HG02852 (cell line): Measurements from ENCODE around the gene TALDO1.
"Not testable (repeated sequence)": the region's sequence is repeated elsewhere in the genome, so short reads cannot be mapped to it uniquely, and the experiment has no call there.

Experiments
- ATAC-seq: cut with Tn5 transposase; IDR thresholded peaks from one replicate; pipeline ENCODE4 v1.9.1; 2021; ENCODE audit warnings: mild to moderate bottlenecking, moderate library complexity; ENCODE audit not compliant: unreplicated experiment

TALDO1 gene

DNA sequence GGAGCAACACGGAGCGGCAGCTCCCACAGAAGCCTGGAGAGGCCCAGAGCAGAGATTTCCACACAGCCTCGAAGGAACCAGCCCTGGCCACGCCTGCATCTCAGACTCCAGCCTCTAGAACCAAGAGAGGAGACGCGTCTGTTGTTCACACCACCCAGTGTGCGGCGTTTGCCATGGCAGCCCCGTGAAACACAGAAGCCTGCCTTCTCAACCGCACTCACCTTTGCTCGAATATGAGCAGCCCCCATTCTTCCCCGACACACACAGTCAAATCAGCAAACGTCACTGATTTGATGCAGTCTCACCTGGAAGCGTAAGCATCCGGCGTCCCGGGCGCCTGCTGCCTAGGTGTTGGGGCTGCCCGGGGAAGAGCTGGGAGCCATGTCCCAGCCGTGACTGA lies 14.2 kb upstream of the TALDO1 start:
- ATAC-seq = no peak

DNA sequence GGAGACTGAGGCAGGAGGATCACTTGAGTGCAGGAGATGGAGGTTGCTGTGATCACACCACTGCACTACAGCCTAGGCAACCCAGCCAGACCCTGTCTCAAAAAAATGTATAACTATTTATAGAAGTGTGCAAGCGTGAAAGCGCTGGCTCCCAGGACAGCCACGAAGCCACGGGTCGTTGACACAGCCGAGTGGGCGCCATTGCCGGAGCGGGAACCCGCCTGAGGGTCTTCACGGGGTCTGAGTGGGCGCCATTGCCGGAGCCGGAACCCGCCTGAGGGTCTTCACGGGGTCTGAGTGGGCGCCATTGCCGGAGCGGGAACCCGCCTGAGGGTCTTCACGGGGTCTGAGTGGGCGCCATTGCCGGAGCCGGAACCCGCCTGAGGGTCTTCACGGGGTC lies 12.7 kb upstream of the TALDO1 start:
- ATAC-seq = not testable (repeated sequence)

DNA sequence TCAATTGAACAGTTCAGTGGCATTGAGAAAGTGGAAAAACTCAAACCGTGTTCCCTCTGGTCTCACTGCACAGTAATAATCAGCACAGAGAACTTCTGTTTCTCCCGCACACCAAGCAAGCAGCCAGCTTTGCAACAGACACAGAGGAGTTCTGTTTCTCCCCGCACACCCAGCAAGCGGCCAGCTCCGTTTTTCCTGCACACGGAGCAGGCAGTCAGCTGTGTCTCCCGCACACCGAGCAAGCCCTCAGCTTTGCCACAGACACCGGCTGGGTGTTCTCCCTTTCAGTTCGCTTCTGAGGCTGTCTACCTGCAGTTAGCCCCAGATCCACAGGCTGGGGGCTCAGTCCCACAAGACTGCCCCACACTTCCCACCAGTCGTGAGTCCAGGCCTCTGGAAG lies 9.9 kb upstream of the TALDO1 start:
- ATAC-seq = no peak

DNA sequence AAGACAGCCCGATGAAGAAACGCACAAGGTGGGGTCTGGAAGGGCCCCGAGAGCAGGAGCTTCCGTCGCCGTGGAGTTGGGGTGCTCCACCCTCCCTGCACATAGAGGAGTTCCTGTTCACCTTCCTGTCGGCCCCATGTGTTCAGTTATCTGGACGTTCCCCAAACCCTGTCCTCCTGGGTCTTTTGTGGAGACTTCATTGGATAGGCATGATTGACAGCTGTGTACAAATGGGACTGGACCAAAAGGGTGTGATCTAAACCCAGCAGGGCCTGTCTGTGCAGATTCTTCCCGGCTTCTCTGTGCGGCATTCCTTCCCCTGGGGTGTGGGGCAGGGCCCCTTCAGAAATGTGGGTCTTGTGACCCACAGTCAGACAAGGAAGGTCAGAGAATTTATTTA lies 9.4 kb upstream of the TALDO1 start:
- ATAC-seq = not testable (repeated sequence)

DNA sequence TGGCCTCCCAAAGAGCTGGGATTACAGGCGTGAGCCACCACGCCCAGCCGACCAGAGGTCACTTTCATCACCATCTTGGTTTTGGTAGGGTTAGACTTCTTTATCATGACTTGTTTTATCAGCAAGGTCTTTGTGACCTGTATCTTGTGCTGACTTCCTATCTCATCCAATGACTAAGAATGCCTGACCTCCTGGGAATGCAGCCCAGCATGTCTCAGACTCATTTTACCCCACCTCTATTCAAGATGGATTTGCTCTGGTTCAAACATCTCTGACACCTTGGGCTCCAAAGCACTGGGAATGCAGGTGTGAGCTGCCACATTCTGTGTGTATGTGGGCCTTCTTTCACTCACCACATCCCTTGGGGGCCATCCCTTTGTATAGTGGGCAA lies 5.1 kb upstream of the TALDO1 start:
- ATAC-seq = no peak

DNA sequence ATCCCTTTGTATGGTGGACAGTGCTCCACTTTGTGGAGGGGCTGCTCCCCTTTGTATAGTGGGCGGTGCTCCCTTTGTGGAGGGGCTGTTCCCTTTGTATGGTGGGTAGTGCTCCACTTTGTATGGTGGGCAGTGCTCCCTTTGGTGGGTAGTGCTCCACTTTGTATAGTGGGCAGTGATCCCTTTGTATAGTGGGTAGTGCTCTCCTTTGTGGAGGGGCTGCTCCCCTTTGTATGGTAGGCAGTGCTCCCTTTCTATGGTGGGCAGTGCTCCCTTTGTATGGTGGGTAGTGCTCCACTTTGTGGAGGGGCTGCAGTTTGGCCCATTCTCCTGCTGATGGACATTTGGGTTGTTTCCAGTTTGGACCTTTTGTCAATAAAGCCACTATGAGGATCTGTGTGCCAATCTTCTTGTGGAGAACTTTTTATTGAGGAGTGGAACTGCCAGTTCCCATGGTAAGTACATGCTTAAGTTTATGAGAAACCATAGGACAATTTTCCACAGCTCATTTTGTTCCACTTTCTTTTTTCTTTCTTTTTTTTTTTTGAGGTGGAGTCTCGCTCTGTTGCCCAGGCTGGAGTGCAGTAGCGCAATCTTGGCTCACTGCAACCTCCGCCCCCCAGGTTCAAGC lies 4.6 kb upstream of the TALDO1 start:
- ATAC-seq = no peak

DNA sequence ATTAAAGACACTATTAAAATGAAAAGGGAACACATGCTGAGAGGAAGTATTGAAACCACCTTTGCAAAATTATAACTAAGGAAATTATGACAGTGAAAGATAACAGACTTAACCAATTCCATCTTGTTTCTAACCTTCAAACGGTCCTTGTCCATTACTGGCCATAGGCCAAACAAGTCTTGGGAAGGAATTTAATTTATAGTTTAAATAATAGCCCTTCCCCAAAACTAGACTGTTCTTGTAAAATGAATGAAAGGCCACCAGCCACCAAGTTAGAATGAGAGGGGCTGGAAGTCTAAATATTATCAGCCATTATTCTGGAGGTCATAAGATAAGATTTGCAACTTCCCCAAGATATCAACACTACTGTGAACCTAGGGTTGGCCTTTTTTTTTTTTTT lies 1.8 kb upstream of the TALDO1 start:
- no peak for ATAC-seq

DNA sequence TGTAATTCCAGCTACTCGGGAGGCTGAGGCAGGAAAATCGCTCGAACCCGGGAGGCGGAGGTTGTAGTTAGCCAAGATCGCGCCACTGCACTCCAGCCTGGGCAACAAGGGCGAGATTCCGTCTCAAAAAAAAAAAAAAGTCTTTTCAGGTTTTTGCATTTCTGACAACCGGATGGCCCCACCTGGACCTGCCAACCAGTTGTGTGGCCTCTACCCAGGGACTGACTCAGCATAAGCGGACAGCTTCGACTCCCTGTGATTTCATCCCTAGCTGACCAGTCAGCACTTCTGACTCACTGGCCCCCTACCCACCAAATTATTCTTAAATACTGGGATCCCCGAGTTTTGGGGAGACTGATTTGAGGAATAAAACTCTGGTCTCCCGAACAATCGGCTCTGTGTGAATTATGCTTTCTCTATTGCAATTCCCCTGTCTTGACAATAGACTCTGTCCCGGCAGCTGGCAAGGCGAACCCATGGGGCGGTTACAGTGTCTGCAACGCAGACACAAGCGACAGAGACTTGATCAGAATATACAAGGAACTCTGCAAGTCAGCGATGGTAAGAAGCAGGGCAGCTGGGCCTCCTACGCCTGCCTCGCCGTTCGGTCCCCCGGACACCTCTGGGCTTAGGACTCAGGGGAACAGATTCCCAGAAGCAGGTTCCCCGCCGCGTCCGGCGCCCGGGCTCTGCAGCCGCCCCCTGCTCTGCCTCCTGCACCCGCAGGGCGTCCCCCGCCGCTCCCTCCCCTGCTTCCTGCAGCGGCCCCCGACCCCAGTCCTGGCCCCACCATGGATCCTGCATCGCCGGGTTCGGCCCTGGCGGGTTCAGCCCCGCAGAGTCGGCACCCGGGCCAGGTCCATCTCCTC lies 741 bp upstream of the TALDO1 start:
- ATAC-seq = peak; percentile 28

GRCh38 chr11:748007-748359 lies 719 bp downstream of the TALDO1 start:
- peak; percentile 4 for ATAC-seq

GRCh38 chr11:749731-750130 lies 2.5 kb downstream of the TALDO1 start:
- ATAC-seq = no peak

- ATAC-seq = no peak
Measured at GRCh38 chr11:760236-760635, 13.0 kb downstream of the TALDO1 start.

- ATAC-seq = no peak
Measured at GRCh38 chr11:761526-762108, 14.4 kb downstream of the TALDO1 start.

DNA sequence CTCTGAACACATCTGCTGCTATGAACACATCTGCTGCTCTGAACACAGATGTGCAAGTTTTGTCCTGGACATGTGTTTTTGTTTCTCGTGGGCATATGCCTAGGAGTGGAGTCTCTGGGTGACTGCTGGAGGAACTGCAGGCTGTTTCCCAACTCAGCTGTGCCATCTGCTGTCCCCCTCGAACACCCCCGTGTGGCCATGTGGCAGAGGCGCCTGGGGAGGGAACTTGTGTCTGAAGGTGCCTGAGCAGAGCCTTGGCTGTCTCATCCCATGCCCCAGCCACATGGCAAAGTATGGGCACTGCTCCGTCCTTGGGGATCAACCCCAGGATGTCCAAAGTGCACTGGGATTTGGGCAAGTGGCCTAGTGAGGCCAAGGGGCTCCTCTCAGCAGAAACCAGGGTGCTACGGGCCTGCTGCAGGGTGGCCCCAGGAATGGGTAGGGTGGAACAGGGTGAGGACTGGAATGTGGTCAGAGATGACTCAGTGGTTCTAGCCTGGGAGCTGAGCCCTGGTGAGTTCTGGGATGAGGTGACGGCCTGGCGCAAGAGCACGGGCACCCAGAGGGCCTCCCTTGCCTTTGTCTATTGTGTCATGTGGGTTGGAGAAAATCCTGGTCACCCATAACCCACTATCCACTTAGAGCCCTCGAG lies 15.3 kb downstream of the TALDO1 start:
- no peak for ATAC-seq

GRCh38 chr11:763073-763463 lies 15.8 kb downstream of the TALDO1 start:
- no peak for ATAC-seq

- ATAC-seq = no peak
Measured at GRCh38 chr11:763549-764321, 16.5 kb downstream of the TALDO1 start.

DNA sequence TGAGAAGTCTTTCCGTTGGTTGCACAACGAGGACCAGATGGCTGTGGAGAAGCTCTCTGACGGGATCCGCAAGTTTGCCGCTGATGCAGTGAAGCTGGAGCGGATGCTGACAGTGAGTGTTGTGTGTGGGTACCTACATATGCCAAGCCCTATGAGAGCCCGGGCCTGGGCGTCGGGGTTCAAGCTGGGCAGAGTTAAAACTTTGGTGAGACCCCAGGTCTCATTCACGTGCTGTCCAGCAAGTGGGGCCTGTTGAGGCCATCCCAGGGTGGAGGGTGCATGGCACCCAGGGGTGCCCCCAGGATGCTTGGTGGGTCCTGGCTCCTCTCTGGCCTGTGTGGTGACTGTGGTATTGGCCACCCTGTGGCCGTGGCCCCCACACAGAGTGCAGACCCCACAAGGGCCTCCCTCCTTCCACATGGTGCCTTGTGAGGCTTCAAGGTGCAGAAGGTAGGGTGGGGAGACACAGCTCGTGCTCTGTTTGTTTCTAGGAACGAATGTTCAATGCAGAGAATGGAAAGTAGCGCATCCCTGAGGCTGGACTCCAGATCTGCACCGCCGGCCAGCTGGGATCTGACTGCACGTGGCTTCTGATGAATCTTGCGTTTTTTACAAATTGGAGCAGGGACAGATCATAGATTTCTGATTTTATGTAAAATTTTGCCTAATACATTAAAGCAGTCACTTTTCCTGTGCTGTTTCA lies 17.2 kb downstream of the TALDO1 start:
- no peak for ATAC-seq

- ATAC-seq = no peak
Measured at GRCh38 chr11:765025-765801, 17.9 kb downstream of the TALDO1 start.

- no peak for ATAC-seq
Measured at GRCh38 chr11:765802-766091, 18.5 kb downstream of the TALDO1 start.

- ATAC-seq = no peak
Measured at GRCh38 chr11:766106-766935, 19.1 kb downstream of the TALDO1 start.
